Lower lobe of right lung (tissue), 2 donors: ENCODE results near the gene KIAA1958. TPM values are rescaled to one million over a fixed set of nuclear protein-coding genes. Genes with fewer than 3 reads are reported as not detected.
A peak's percentile ranks its signal among the peaks of the same experiment; 100 is the strongest.

Experiments used
- ATAC-seq, 2 donors: fragments of 200-7000 bp; cut with Tn5 transposase; one replicate each; pipeline ENCODE4 v1.9.1; 2020 to 2022; ENCODE audit warnings: mild to moderate bottlenecking in 2 of 2, moderate library complexity in 2 of 2
- DNase-seq: peaks from one replicate; pipeline ENCODE4 v3.0.0-alpha.2; 2020
- H3K27ac ChIP-seq: fragments of 200-600 bp; one replicate; pipeline ENCODE4 v1.8.0; 2022
- H3K27me3 ChIP-seq: fragments of 200-600 bp; one replicate; pipeline ENCODE4 v1.8.0; 2022; ENCODE audit warnings: low read depth
- H3K36me3 ChIP-seq: fragments of 200-600 bp; one replicate; pipeline ENCODE4 v1.8.0; 2022; ENCODE audit warnings: mild to moderate bottlenecking
- H3K4me1 ChIP-seq: fragments of 200-600 bp; one replicate; pipeline ENCODE4 v1.8.0; 2022
- H3K4me3 ChIP-seq: fragments of 200-600 bp; one replicate; pipeline ENCODE4 v1.8.0; 2022; ENCODE audit warnings: mild to moderate bottlenecking
- H3K9me3 ChIP-seq: fragments of 200-600 bp; one replicate; pipeline ENCODE4 v1.8.0; 2022
- CTCF ChIP-seq: fragments of 200-600 bp; IDR thresholded peaks from one replicate; pipeline ENCODE4 v1.8.0; 2022; ENCODE audit warnings: antibody characterized with exemption, mild to moderate bottlenecking
- intact Hi-C: fragments of 100-400 bp; cut with DNase I; formaldehyde crosslinking; loops from one replicate; pipeline ENCODE4 v1.11.0; 2022
- total RNA-seq: library from RNA; stranded (reverse); fragmentation: NEBNext Ultra II Directional; extraction: Animal tissue kit (Norgen Biotek cat#: 25700); gene quantifications from one replicate; pipeline ENCODE4 v1.2.1, GENCODE V29; 2021
- donor health status: DM: no; HTN: yes; CAD: no; lungs with severe emphysema.

Gene KIAA1958
- total RNA-seq, 1 donor from 2014 or later: 14.1 TPM

GRCh38 chr9:112531666-112532282 lies 45.1 kb downstream of the KIAA1958 start:
- H3K27me3 ChIP-seq: no peaks in the 10 kb centered on the region
- no peak for DNase-seq
- no peak overlapping the region for H3K4me3 ChIP-seq
- intact Hi-C loops: no loop called here
- H3K4me1 ChIP-seq: no peaks in the 10 kb centered on the region
- no peak overlapping the region for H3K27ac ChIP-seq
- no peaks in the 10 kb centered on the region for H3K9me3 ChIP-seq
- no peaks in the 10 kb centered on the region for H3K36me3 ChIP-seq
- TF ChIP-seq CTCF: no peak
- ATAC-seq: no peak

- Histone ChIP-seq H3K36me3 (no peaks in the 10 kb centered on the region), H3K4me3 (no peak overlapping the region), H3K27ac (no peak overlapping the region), H3K9me3 (no peaks in the 10 kb centered on the region), H3K4me1 (no peaks in the 10 kb centered on the region), H3K27me3 (no peaks in the 10 kb centered on the region)
- DNase-seq: no peak
- peak; percentile 83 to 87 for ATAC-seq
- no peak for TF ChIP-seq CTCF
- intact Hi-C loops: no loop called here
Observed at GRCh38 chr9:112532427-112532826, 45.8 kb downstream of the KIAA1958 start.

- H3K4me3 ChIP-seq: no peak overlapping the region
- DNase-seq (no peak), ATAC-seq (no peak)
- no peaks in the 10 kb centered on the region for H3K9me3 ChIP-seq
- intact Hi-C loops: no loop called here
- H3K4me1 ChIP-seq: no peaks in the 10 kb centered on the region
- H3K27me3 ChIP-seq: no peaks in the 10 kb centered on the region
- no peak overlapping the region for H3K27ac ChIP-seq
- no peak for TF ChIP-seq CTCF
- H3K36me3 ChIP-seq: no peaks in the 10 kb centered on the region
Observed at GRCh38 chr9:112533660-112534059, 47.0 kb downstream of the KIAA1958 start.

GRCh38 chr9:112535301-112535700 lies 48.7 kb downstream of the KIAA1958 start:
- no peak for TF ChIP-seq CTCF
- ATAC-seq (no peak), DNase-seq (no peak)
- no peaks in the 10 kb centered on the region for H3K9me3 ChIP-seq
- H3K36me3 ChIP-seq: no peaks in the 10 kb centered on the region
- H3K27ac ChIP-seq: no peak overlapping the region
- H3K27me3 ChIP-seq: no peaks in the 10 kb centered on the region
- intact Hi-C loops: no loop called here
- no peak overlapping the region for H3K4me3 ChIP-seq
- H3K4me1 ChIP-seq: no peaks in the 10 kb centered on the region

- intact Hi-C loops: no loop called here
- Histone ChIP-seq H3K27me3 (no peaks in the 10 kb centered on the region), H3K4me1 (no peaks in the 10 kb centered on the region), H3K36me3 (no peaks in the 10 kb centered on the region), H3K27ac (no peak overlapping the region), H3K4me3 (no peak overlapping the region), H3K9me3 (no peaks in the 10 kb centered on the region)
- ATAC-seq: no peak
- no peak for DNase-seq
- no peak for TF ChIP-seq CTCF
Observed at GRCh38 chr9:112535811-112536210, 49.2 kb downstream of the KIAA1958 start.
